ENCODE data around the gene C9orf50. TPM values are rescaled to one million over a fixed set of nuclear protein-coding genes. Genes with fewer than 3 reads are reported as not detected.
A peak's percentile ranks its signal among the peaks of the same experiment; 100 is the strongest.
"Not testable (repeated sequence)": the region's sequence is repeated elsewhere in the genome, so short reads cannot be mapped to it uniquely, and the experiment has no call there.

C9orf50 gene
- total RNA-seq (2014; rRNA removed; shearing (Covaris generic)): 0.10 TPM in 1 of 2 replicates, not detected in the other

GRCh38 chr9:129620669-129621295, at the start of gene C9orf50:
C9orf50 (minus strand) TSS chr9:129621101; CDS start chr9:129620574, 527 bp downstream.
- no peak for DNase-seq (ENCODE audit: low read depth)

GRCh38 chr9:129669946-129670345, 49.0 kb upstream of the C9orf50 start:
- DNase-seq (ENCODE audit: low read depth): no peak

- DNase-seq (ENCODE audit: low read depth): peak; percentile 84
Observed at GRCh38 chr9:129669141-129669718, 48.3 kb upstream of the C9orf50 start.

- no peak for DNase-seq (ENCODE audit: low read depth)
Observed at GRCh38 chr9:129667850-129668249, 46.9 kb upstream of the C9orf50 start.

GRCh38 chr9:129667378-129667777, 46.5 kb upstream of the C9orf50 start:
- no peak for DNase-seq (ENCODE audit: low read depth)

GRCh38 chr9:129666575-129666974, 45.7 kb upstream of the C9orf50 start:
- no peak for DNase-seq (ENCODE audit: low read depth)

- no peak for DNase-seq (ENCODE audit: low read depth)
Observed at GRCh38 chr9:129665814-129666520, 45.1 kb upstream of the C9orf50 start.

GRCh38 chr9:129665389-129665775, 44.5 kb upstream of the C9orf50 start, which contains the start of gene PRRX2:
PRRX2 (plus strand) TSS chr9:129665647; CDS start chr9:129665868, 221 bp downstream.
- no peak for DNase-seq (ENCODE audit: low read depth)

- DNase-seq (ENCODE audit: low read depth): no peak
Observed at GRCh38 chr9:129664746-129665388, 44.0 kb upstream of the C9orf50 start.

GRCh38 chr9:129662239-129662638, 41.3 kb upstream of the C9orf50 start:
- DNase-seq (ENCODE audit: low read depth): not testable (repeated sequence)

GRCh38 chr9:129661029-129661428, 40.1 kb upstream of the C9orf50 start:
- DNase-seq (ENCODE audit: low read depth): no peak

- DNase-seq (ENCODE audit: low read depth): peak; percentile 81
Observed at GRCh38 chr9:129656795-129657390, 36.0 kb upstream of the C9orf50 start.

GRCh38 chr9:129655696-129656095, 34.8 kb upstream of the C9orf50 start:
- DNase-seq (ENCODE audit: low read depth): no peak

GRCh38 chr9:129655154-129655553, 34.3 kb upstream of the C9orf50 start:
- no peak for DNase-seq (ENCODE audit: low read depth)

- DNase-seq (ENCODE audit: low read depth): no peak
Observed at GRCh38 chr9:129654554-129655040, 33.7 kb upstream of the C9orf50 start.

- DNase-seq (ENCODE audit: low read depth): no peak
Observed at GRCh38 chr9:129653823-129654553, 33.1 kb upstream of the C9orf50 start.

- no peak for DNase-seq (ENCODE audit: low read depth)
Observed at GRCh38 chr9:129650680-129651235, 29.9 kb upstream of the C9orf50 start.

- DNase-seq (ENCODE audit: low read depth): no peak
Observed at GRCh38 chr9:129649726-129650679, 29.1 kb upstream of the C9orf50 start.

GRCh38 chr9:129648764-129649115, 27.8 kb upstream of the C9orf50 start:
- DNase-seq (ENCODE audit: low read depth): no peak
